ENCODE results near the gene KHNYN. TPM values are rescaled to one million over a fixed set of nuclear protein-coding genes. Genes with fewer than 3 reads are reported as not detected.

KHNYN gene
- total RNA-seq, 1 experiment from 2014 or later, result 63.0 TPM

- no peak for DNase-seq (ENCODE audit: unreplicated experiment)
- no peak overlapping the region for H3K27ac Mint-ChIP-seq (ENCODE audit: low read depth, unreplicated experiment)
- no peak overlapping the region for H3K4me3 Mint-ChIP-seq (ENCODE audit: unreplicated experiment)
- H3K9me3 Mint-ChIP-seq (ENCODE audit: unreplicated experiment), result no peaks in the 10 kb centered on the region
- H3K36me3 Mint-ChIP-seq (ENCODE audit: insufficient read depth, unreplicated experiment), result no peaks in the 10 kb centered on the region
- H3K27me3 Mint-ChIP-seq (ENCODE audit: insufficient read depth, unreplicated experiment), result no peaks in the 10 kb centered on the region
- BruUV-seq (replicated peaks), result no TSS peak
- peaks cover 21% of the 10 kb centered on the region for H3K4me1 Mint-ChIP-seq (ENCODE audit: insufficient read depth, unreplicated experiment)
- CTCF ChIA-PET, result interaction anchor here (1.2 to 3.6 kb wide), 5 partner anchors 13 to 89 kb away, joined by 5 to 26 read pairs (median 22); partner anchors contain the start of gene ADCY4
- no peak for TF ChIP-seq CTCF (IDR thresholded peaks at IDR 0.05; ENCODE audit: unreplicated experiment)
- POLR2A ChIA-PET, result interaction anchor here (2.8 kb wide), 1 partner anchor 33 kb away, joined by 16 read pairs; the partner anchor contains the start of genes CBLN3 and KHNYN
- intact Hi-C loops (cut with micrococcal nuclease), result no loop called here
Observed at GRCh38 chr14:24397639-24398292, 32.0 kb upstream of the KHNYN start.

GRCh38 chr14:24398293-24398652 is 31.5 kb upstream of the KHNYN start:
- Mint-ChIP-seq H3K9me3 (ENCODE audit: unreplicated experiment) (no peaks in the 10 kb centered on the region), H3K36me3 (ENCODE audit: insufficient read depth, unreplicated experiment) (no peaks in the 10 kb centered on the region), H3K4me1 (ENCODE audit: insufficient read depth, unreplicated experiment) (peaks cover 26% of the 10 kb centered on the region), H3K4me3 (ENCODE audit: unreplicated experiment) (no peak overlapping the region), H3K27ac (ENCODE audit: low read depth, unreplicated experiment) (no peak overlapping the region), H3K27me3 (ENCODE audit: insufficient read depth, unreplicated experiment) (no peaks in the 10 kb centered on the region)
- CTCF ChIA-PET, result interaction anchor here (0.9 to 1.2 kb wide), 2 partner anchors 29 to 33 kb away, joined by 3 to 4 read pairs; no protein-coding TSS in a partner anchor
- DNase-seq (ENCODE audit: unreplicated experiment), result no peak
- POLR2A ChIA-PET, result interaction anchor here (0.8 to 1.0 kb wide), 2 partner anchors 10 to 33 kb away, joined by 3 read pairs; no protein-coding TSS in a partner anchor
- intact Hi-C loops (cut with micrococcal nuclease), result no loop called here
- no TSS peak for BruUV-seq (replicated peaks)
- TF ChIP-seq CTCF (IDR thresholded peaks at IDR 0.05; ENCODE audit: unreplicated experiment), result no peak

- no TSS peak for BruUV-seq (replicated peaks)
- ChIA-PET CTCF (interaction anchor here (0.5 to 1.2 kb wide), 3 partner anchors 29 to 42 kb away, joined by 3 to 4 read pairs (median 3); no protein-coding TSS in a partner anchor), POLR2A (interaction anchor here (0.8 to 1.0 kb wide), 2 partner anchors 10 to 33 kb away, joined by 3 read pairs; no protein-coding TSS in a partner anchor)
- H3K36me3 Mint-ChIP-seq (ENCODE audit: insufficient read depth, unreplicated experiment), result no peaks in the 10 kb centered on the region
- no peaks in the 10 kb centered on the region for H3K9me3 Mint-ChIP-seq (ENCODE audit: unreplicated experiment)
- intact Hi-C loops (cut with micrococcal nuclease), result no loop called here
- DNase-seq (ENCODE audit: unreplicated experiment), result no peak
- peaks cover 32% of the 10 kb centered on the region for H3K4me1 Mint-ChIP-seq (ENCODE audit: insufficient read depth, unreplicated experiment)
- TF ChIP-seq CTCF (IDR thresholded peaks at IDR 0.05; ENCODE audit: unreplicated experiment), result no peak
- H3K27ac Mint-ChIP-seq (ENCODE audit: low read depth, unreplicated experiment), result no peak within 1 kb of the TSS
- no peaks in the 10 kb centered on the region for H3K27me3 Mint-ChIP-seq (ENCODE audit: insufficient read depth, unreplicated experiment)
- peak within 1 kb of the TSS; percentile 17 for H3K4me3 Mint-ChIP-seq (ENCODE audit: unreplicated experiment)
Observed at GRCh38 chr14:24398653-24399446, 30.9 kb upstream of the KHNYN start, which contains the start of gene NYNRIN. Gene NYNRIN, plus strand, starts transcription at chr14:24399003. Its CDS starts 244 bp downstream, at chr14:24399247.

GRCh38 chr14:24399447-24399822 is 30.3 kb upstream of the KHNYN start:
- POLR2A ChIA-PET, result interaction anchor here (1.0 kb wide), 1 partner anchor 32 kb away, joined by 3 read pairs; no protein-coding TSS in a partner anchor

More at GRCh38 chr14:24399447-24399822, 30.3 kb upstream of the KHNYN start:
- H3K36me3 Mint-ChIP-seq (ENCODE audit: insufficient read depth, unreplicated experiment), result no peaks in the 10 kb centered on the region
- H3K9me3 Mint-ChIP-seq (ENCODE audit: unreplicated experiment), result no peaks in the 10 kb centered on the region
- DNase-seq (ENCODE audit: unreplicated experiment), result no peak
- no peaks in the 10 kb centered on the region for H3K27me3 Mint-ChIP-seq (ENCODE audit: insufficient read depth, unreplicated experiment)
- H3K4me1 Mint-ChIP-seq (ENCODE audit: insufficient read depth, unreplicated experiment), result peaks cover 37% of the 10 kb centered on the region
- H3K27ac Mint-ChIP-seq (ENCODE audit: low read depth, unreplicated experiment), result no peak overlapping the region
- peak overlapping the region; percentile 17 for H3K4me3 Mint-ChIP-seq (ENCODE audit: unreplicated experiment)
- TF ChIP-seq CTCF (IDR thresholded peaks at IDR 0.05; ENCODE audit: unreplicated experiment), result no peak
- intact Hi-C loops (cut with micrococcal nuclease), result no loop called here
- no TSS peak for BruUV-seq (replicated peaks)
- CTCF ChIA-PET, result interaction anchor here (0.5 to 1.3 kb wide), 5 partner anchors 12 to 92 kb away, joined by 3 to 4 read pairs (median 3); no protein-coding TSS in a partner anchor

Measured in MCF 10A (cell line).